Stomach (tissue), 9 donors: ENCODE results near the gene PTCD3. TPM values are rescaled to one million over a fixed set of nuclear protein-coding genes. Genes with fewer than 3 reads are reported as not detected.

ENCODE experiments used
- DNase-seq, 2 donors: peaks; one replicate each; pipeline versions ENCODE4 v3.0.0 to v3.0.0-alpha.2; 2013 to 2019
- H3K27ac ChIP-seq, 5 donors: fragments of 200-600 bp in 4 of 5; sonication (generic) in 4 of 5; one replicate each; pipeline ENCODE4 v1.5.1; 2013 to 2019; ENCODE audit warnings: mild to moderate bottlenecking in 1 of 5, moderate library complexity in 1 of 5
- H3K27me3 ChIP-seq, 3 donors: fragments of 200-600 bp; sonication (generic); one replicate each; pipeline ENCODE4 v1.5.1; 2017 to 2019; ENCODE audit warnings: mixed run types in 1 of 3
- H3K36me3 ChIP-seq, 4 donors: fragments of 200-600 bp; sonication (generic); 1 replicate in 3 of 4; 2 replicates in 1 of 4; pipeline ENCODE4 v1.5.1; 2016 to 2019
- H3K4me1 ChIP-seq, 4 donors: fragments of 200-600 bp; sonication (generic); one replicate each; pipeline ENCODE4 v1.5.1; 2016 to 2019
- H3K4me3 ChIP-seq, 4 donors: fragments of 200-600 bp; sonication (generic) in 3 of 4; one replicate each; pipeline ENCODE4 v1.5.1; 2016 to 2019; ENCODE audit warnings: mild to moderate bottlenecking in 1 of 4
- H3K9me3 ChIP-seq, 4 donors: fragments of 200-600 bp; sonication (generic); one replicate each; pipeline ENCODE4 v1.5.1; 2016 to 2019
- CTCF ChIP-seq, 7 experiments: fragments of 450-650 bp in 4 of 7; fragments of 200-600 bp in 3 of 7; sonication (generic) in 3 of 7; IDR thresholded peaks; one replicate each; pipeline ENCODE4 v1.5.1; 2016 to 2019; ENCODE audit warnings: antibody characterized with exemption in 7 of 7, control low read depth in 2 of 7, mild to moderate bottlenecking in 1 of 7
- EP300 ChIP-seq: sonication (generic); formaldehyde crosslinking; IDR thresholded peaks from one replicate; pipeline ENCODE4 v1.6.1; 2017; ENCODE audit warnings: antibody characterized with exemption
- POLR2A ChIP-seq, 4 donors: fragments of 450-650 bp; IDR thresholded peaks; one replicate each; pipeline ENCODE4 v1.6.1; 2016; ENCODE audit warnings: antibody characterized with exemption in 4 of 4, control low read depth in 2 of 4, mild to moderate bottlenecking in 1 of 4, moderate library complexity in 1 of 4
- POLR2AphosphoS5 ChIP-seq, 3 donors: sonication (generic); formaldehyde crosslinking; IDR thresholded peaks; one replicate each; pipeline ENCODE4 v1.6.1; 2016; ENCODE audit warnings: antibody characterized with exemption in 3 of 3
- WGBS, 5 donors: extraction: QIAGEN DNeasy Blood & Tissue Kit in 3 of 5; methylation state at CpG; one replicate each; pipeline versions ENCODE4 v1.1.5 to v1.1.7; 2013 to 2018; 5-methylcytosine and 5-hydroxymethylcytosine counted together
- intact Hi-C: fragments of 100-400 bp; cut with DNase I; formaldehyde crosslinking; loops from one replicate; pipeline ENCODE4 v1.15.1; 2023; ENCODE audit warnings: low total_unique reads
- polyA plus RNA-seq, 3 donors: library from polyadenylated mRNA; stranded (reverse); fragments of 200-250 nt; gene quantifications; one replicate each; pipeline ENCODE4 v1.2.3, GENCODE V29; 2013
- total RNA-seq, 5 donors: library from RNA; depleted of rRNA; stranded (reverse); fragments of >200 nt; gene quantifications; one replicate each; pipeline versions ENCODE4 v1.1.0 to v1.2.3, GENCODE V29; 2014 to 2016
- donor health status: healthy with polysubstance abuse.
- donor health status: Bipolar disorder and iron deficiency.
- donor health status: healthy.

Gene PTCD3
- total and polyA plus RNA-seq, 8 donors: 9.1 to 158 (median 25.2) TPM

GRCh38 chr2:86081724-86082123 lies 24.3 kb upstream of the PTCD3 start:
- Histone ChIP-seq H3K4me3 (no peak overlapping the region), H3K36me3 (peaks cover 41 to 77% (median 74%) of the 10 kb centered on the region in 4 donors), H3K4me1 (peaks cover 0 to 22% (median 10%) of the 10 kb centered on the region in 4 donors), H3K9me3 (no peaks in the 10 kb centered on the region), H3K27ac (no peak overlapping the region), H3K27me3 (no peaks in the 10 kb centered on the region)
- 93 to 98% (median 96%) methylated on average over 4 of the region's 4 CpGs for WGBS, 5 donors
- no peak for DNase-seq
- intact Hi-C loops: loop anchor here (2.0 kb wide), 1 partner anchor 255 kb away; no protein-coding TSS in a partner anchor
- TF ChIP-seq EP300 (no peak), POLR2A (IDR thresholded peaks at IDR 0.05) (no peak), POLR2AphosphoS5 (IDR thresholded peaks at IDR 0.05) (no peak), CTCF (IDR thresholded peaks at IDR 0.05) (no peak)

- no peak for TF ChIP-seq CTCF (IDR thresholded peaks at IDR 0.05)
- no peak for TF ChIP-seq POLR2A (IDR thresholded peaks at IDR 0.05)
- TF ChIP-seq EP300: no peak
- no peak for TF ChIP-seq POLR2AphosphoS5 (IDR thresholded peaks at IDR 0.05)
- Histone ChIP-seq H3K27ac (no peak overlapping the region), H3K4me1 (peaks cover 0 to 22% (median 10%) of the 10 kb centered on the region in 4 donors), H3K4me3 (no peak overlapping the region), H3K36me3 (peaks cover 45 to 77% (median 74%) of the 10 kb centered on the region in 4 donors), H3K27me3 (no peaks in the 10 kb centered on the region), H3K9me3 (no peaks in the 10 kb centered on the region)
- no peak for DNase-seq
- intact Hi-C loops: no loop called here
- 83 to 93% (median 90%) methylated on average over 5 of the region's 5 CpGs for WGBS, 5 donors
Observed at GRCh38 chr2:86082756-86083155, 23.3 kb upstream of the PTCD3 start.

- no peak for TF ChIP-seq POLR2A (IDR thresholded peaks at IDR 0.05)
- no peak for TF ChIP-seq EP300
- no peak for TF ChIP-seq POLR2AphosphoS5 (IDR thresholded peaks at IDR 0.05)
- no peak for TF ChIP-seq CTCF (IDR thresholded peaks at IDR 0.05)
- intact Hi-C loops: no loop called here
- Histone ChIP-seq H3K27ac (no peak overlapping the region), H3K27me3 (no peaks in the 10 kb centered on the region), H3K4me1 (no peaks in the 10 kb centered on the region), H3K9me3 (no peaks in the 10 kb centered on the region), H3K4me3 (no peak overlapping the region), H3K36me3 (peaks cover 48 to 89% (median 83%) of the 10 kb centered on the region in 4 donors)
- no peak for DNase-seq
- WGBS, 5 donors: 84 to 88% (median 87%) methylated on average over 13 to 14 of the region's 14 CpGs
Observed at GRCh38 chr2:86087936-86088850, 17.8 kb upstream of the PTCD3 start.

GRCh38 chr2:86094229-86094628 lies 11.8 kb upstream of the PTCD3 start:
- Histone ChIP-seq H3K4me1 (no peaks in the 10 kb centered on the region), H3K27me3 (no peaks in the 10 kb centered on the region), H3K4me3 (no peak overlapping the region), H3K9me3 (no peaks in the 10 kb centered on the region), H3K36me3 (peaks cover 23 to 95% (median 92%) of the 10 kb centered on the region in 4 donors), H3K27ac (no peak overlapping the region)
- no peak for DNase-seq
- WGBS, 5 donors: 60 to 69% (median 63%) methylated on average over 1 of the region's 1 CpG
- intact Hi-C loops: no loop called here
- no peak for TF ChIP-seq POLR2A (IDR thresholded peaks at IDR 0.05)
- no peak for TF ChIP-seq EP300
- TF ChIP-seq POLR2AphosphoS5 (IDR thresholded peaks at IDR 0.05): no peak
- no peak for TF ChIP-seq CTCF (IDR thresholded peaks at IDR 0.05)
